Mesodermal cell (in vitro differentiated cells): ENCODE data around the gene CDK4.
"Not testable (repeated sequence)": the region's sequence is repeated elsewhere in the genome, so short reads cannot be mapped to it uniquely, and the experiment has no call there.

Experiments used
- H3K27ac ChIP-seq: 2 replicates; pipeline ENCODE4 v1.7.0; 2013; ENCODE audit warnings: mild to moderate bottlenecking, low read depth, low read length, moderate library complexity; ENCODE audit not compliant: severe bottlenecking
- H3K36me3 ChIP-seq: 2 replicates; pipeline ENCODE4 v1.7.1; 2013; ENCODE audit warnings: mild to moderate bottlenecking, low read length, moderate library complexity; ENCODE audit not compliant: control insufficient read depth, insufficient read depth
- H3K4me1 ChIP-seq: one replicate; pipeline ENCODE4 v1.7.1; 2013; ENCODE audit warnings: mild to moderate bottlenecking, low read length; ENCODE audit not compliant: insufficient read depth, control insufficient read depth, poor library complexity, severe bottlenecking
- H3K4me3 ChIP-seq: 2 replicates; pipeline ENCODE4 v1.7.0; 2013; ENCODE audit warnings: low read length, control low read depth, mild to moderate bottlenecking; ENCODE audit not compliant: insufficient read depth, poor library complexity, severe bottlenecking; ENCODE audit errors: extremely low read depth
- H3K9me3 ChIP-seq: 2 replicates; pipeline ENCODE4 v1.7.1; 2013; ENCODE audit warnings: mild to moderate bottlenecking, low read length, moderate library complexity; ENCODE audit not compliant: control insufficient read depth
- WGBS, 2 experiments: methylation state at CpG; one replicate each; pipeline ENCODE4 v1.1.5; 2013; ENCODE audit warnings: missing lambda C conversion rate in 2 of 2; ENCODE audit not compliant: insufficient coverage in 2 of 2; 5-methylcytosine and 5-hydroxymethylcytosine counted together

The CDK4 gene

DNA sequence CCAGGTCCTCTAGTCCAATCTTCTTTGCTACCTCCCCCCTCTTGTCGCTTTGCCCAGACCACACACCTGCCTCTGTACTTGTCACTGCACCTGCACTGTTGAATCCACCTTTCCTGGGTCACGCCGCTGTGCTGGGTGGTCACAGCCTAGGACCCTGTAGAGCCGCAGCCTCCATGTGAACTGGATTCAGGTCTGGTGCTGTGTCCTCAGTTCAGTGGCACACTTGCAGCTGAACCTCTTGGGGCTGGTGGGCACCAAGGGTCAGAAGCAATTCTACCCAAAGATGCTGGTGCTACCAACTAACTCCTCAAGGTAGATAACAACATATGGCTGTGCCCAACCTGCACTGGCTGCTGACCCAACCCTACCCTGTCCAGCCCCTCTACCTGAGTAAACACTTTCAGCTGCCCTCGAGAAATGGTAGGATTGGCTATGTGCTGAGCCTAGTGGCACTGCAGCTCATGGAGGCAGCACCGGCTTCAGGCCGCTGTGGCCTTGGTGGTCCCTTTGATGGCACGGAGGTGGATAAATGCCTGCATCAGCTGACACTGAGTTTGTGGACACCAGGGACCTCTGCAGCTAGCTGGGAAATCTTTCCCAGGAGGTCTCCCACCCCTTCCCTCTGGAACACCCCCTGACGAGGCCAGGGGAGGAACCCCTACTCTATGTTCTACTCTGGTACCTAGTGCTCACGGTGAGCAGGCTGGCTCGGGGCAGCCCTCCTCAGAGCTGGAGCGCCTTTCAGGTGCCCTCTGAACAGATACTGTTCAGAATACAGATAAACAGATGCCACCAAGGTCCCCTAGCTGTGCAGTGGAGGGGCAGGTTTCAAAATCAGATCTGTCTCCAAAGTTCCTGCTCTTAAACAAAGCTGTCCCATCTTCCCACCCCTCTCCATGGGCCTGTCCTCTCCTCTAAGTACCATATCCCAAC is 27.8 kb downstream of the CDK4 start:
- Histone ChIP-seq H3K9me3 (no peaks in the 10 kb centered on the region), H3K4me3 (no peak overlapping the region), H3K4me1 (no peaks in the 10 kb centered on the region), H3K27ac (no peak overlapping the region), H3K36me3 (peaks cover 16% of the 10 kb centered on the region)
- WGBS, 2 experiments: 72 to 86% methylated on average over 10 to 11 of the region's 12 CpGs

DNA sequence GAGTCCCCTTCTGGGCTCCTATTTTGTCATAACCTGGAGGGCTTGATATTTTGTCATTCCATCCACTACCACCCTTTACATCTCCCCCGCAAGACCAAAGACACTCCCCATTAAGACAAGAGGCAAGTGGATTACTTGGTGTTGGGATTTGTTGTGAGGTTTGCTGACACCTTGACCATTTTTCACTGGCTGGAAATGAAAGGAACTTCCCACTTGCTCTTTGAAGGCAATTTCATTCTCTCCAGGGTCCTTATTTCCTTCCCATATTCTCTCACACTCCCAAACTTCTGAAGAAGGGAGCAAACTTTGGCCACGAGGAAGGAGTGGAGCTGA is 28.5 kb downstream of the CDK4 start:
- WGBS, 2 experiments: no CpG with 5 or more reads among the region's 2 CpGs
- no peak overlapping the region for H3K27ac ChIP-seq
- peaks cover 23% of the 10 kb centered on the region for H3K36me3 ChIP-seq
- no peaks in the 10 kb centered on the region for H3K9me3 ChIP-seq
- H3K4me3 ChIP-seq: no peak overlapping the region
- H3K4me1 ChIP-seq: no peaks in the 10 kb centered on the region

- Histone ChIP-seq H3K36me3 (peaks cover 29% of the 10 kb centered on the region), H3K4me1 (no peaks in the 10 kb centered on the region), H3K27ac (no peak overlapping the region), H3K9me3 (no peaks in the 10 kb centered on the region), H3K4me3 (no peak overlapping the region)
- 65 to 75% methylated on average over 7 to 9 of the region's 11 CpGs for WGBS, 2 experiments
Observed at GRCh38 chr12:57722716-57723629, 29.1 kb downstream of the CDK4 start.

- H3K4me3 ChIP-seq, H3K4me1 ChIP-seq, H3K27ac ChIP-seq, H3K9me3 ChIP-seq: not testable (repeated sequence)
- 96 to 99% methylated on average over 9 to 10 of the region's 16 CpGs for WGBS, 2 experiments
- peaks cover 38% of the 10 kb centered on the region for H3K36me3 ChIP-seq
Observed at GRCh38 chr12:57721846-57722608, 30.1 kb downstream of the CDK4 start.

- H3K9me3 ChIP-seq: no peaks in the 10 kb centered on the region
- peaks cover 49% of the 10 kb centered on the region for H3K36me3 ChIP-seq
- no peak overlapping the region for H3K27ac ChIP-seq
- WGBS, 2 experiments: 93 to 96% methylated on average over 6 to 9 of the region's 11 CpGs
- H3K4me1 ChIP-seq: no peaks in the 10 kb centered on the region
- no peak overlapping the region for H3K4me3 ChIP-seq
Observed at GRCh38 chr12:57720606-57721595, 31.2 kb downstream of the CDK4 start.

DNA sequence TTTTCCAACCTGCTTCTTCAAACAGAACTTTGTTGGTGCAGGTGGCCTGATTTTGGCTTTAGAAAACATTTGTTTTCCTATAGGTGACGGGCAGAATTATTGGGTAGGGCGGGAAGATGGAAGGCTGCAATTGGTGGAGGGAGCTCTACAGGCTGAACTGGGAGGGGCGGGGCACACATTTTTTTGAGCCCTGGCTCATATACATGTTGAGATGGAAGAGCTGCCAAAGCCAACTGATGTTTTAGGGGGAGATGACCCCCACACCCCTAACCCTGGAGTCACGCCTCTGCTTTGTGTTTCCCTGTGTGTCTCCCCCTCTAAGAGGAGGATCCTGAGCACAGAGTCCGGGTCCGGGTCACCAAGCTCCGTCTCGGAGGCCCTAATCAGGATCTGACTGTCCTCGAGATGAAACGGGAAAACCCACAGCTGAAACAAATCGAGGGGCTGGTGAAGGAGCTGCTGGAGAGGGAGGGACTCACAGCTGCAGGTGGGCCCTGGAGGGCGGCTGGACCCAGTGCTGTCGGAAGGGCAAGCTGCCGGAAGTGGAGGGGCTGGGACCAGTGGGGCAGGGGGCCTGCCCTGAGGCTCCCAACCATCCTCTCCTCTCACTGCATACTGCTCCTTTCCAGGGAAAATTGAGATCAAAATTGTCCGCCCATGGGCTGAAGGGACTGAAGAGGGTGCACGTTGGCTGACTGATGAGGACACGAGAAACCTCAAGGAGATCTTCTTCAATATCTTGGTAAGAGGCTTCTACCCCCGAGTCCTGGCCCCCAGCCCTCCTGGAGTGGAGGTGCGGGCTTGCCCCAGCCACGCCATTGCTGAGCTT is 32.1 kb downstream of the CDK4 start:
- WGBS, 2 experiments: 94 to 95% methylated on average over 14 to 17 of the region's 20 CpGs
- no peak overlapping the region for H3K27ac ChIP-seq
- H3K36me3 ChIP-seq: peaks cover 55% of the 10 kb centered on the region
- H3K4me1 ChIP-seq: no peaks in the 10 kb centered on the region
- no peak overlapping the region for H3K4me3 ChIP-seq
- H3K9me3 ChIP-seq: no peaks in the 10 kb centered on the region

DNA sequence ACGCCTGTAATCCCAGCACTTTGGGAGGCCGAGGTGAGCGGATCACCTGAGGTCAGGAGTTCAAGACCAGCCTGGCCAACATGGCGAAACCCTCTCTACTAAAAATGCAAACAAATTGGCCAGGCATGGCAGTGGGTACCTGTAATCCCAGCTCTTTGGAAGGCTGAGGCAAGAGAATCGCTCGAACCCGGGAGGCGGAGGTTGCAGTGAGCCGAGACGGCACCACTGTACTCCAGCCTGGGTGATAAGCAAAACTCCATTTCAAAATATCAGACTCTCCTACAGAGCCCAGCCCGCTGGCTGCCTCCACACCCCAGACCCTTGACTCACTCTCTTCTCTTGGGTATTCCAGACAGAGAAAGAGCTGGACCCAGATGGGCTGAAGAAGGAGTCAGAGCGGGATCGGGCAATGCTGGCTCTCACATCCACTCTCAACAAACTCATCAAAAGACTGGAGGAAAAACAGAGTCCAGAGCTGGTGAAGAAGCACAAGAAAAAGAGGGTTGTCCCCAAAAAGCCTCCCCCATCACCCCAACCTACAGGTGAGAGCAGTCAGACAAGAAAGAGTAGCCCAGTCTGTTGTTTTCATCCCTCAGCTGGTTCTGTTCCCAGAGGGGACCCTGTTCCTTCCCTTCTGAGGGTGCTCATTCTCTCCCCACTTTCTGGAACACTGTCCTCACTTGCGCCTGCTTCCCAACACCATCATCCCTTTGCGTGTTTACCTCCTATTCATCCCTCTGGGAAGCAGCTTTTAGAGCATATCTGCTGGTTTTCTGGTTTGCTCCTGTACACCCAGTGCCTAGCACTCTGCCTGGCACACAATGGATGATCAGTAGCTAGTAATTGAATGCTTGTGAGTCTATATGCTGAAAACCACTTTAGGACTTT is 33.2 kb downstream of the CDK4 start:
- WGBS, 2 experiments: 98% methylated on average over 8 to 9 of the region's 15 CpGs
- Histone ChIP-seq H3K4me3 (no peak overlapping the region), H3K36me3 (peaks cover 60% of the 10 kb centered on the region)

GRCh38 chr12:57717846-57718640 is 34.1 kb downstream of the CDK4 start:
- Histone ChIP-seq H3K4me3 (no peak overlapping the region), H3K27ac (no peak overlapping the region), H3K36me3 (peaks cover 62% of the 10 kb centered on the region), H3K9me3 (no peaks in the 10 kb centered on the region), H3K4me1 (no peaks in the 10 kb centered on the region)
- 94 to 98% methylated on average over 14 to 15 of the region's 22 CpGs for WGBS, 2 experiments

More for the DNA sequence above, 33.2 kb downstream of the CDK4 start:
- Histone ChIP-seq H3K4me1 (no peaks in the 10 kb centered on the region), H3K9me3 (no peaks in the 10 kb centered on the region), H3K27ac (no peak overlapping the region)
